Astrocyte (in vitro differentiated cells and primary cell): ENCODE data around the gene FMN1. TPM values are rescaled to one million over a fixed set of nuclear protein-coding genes. Genes with fewer than 3 reads are reported as not detected.

Experiments
- DNase-seq: peaks from one replicate; pipeline ENCODE4 v3.0.0-alpha.2; 2010; ENCODE audit warnings: low read depth
- FAIRE-seq: peaks from 2 replicates; lab custom pipeline; 2011; peaks lifted over from hg19 to GRCh38; lab: Jason Lieb, UNC
- H2AFZ ChIP-seq: 2 replicates; pipeline ENCODE4 v1.6.0; 2012; ENCODE audit warnings: low read depth, low read length, inconsistent platforms
- H3K27ac ChIP-seq: 2 replicates; pipeline ENCODE4 v1.5.1; 2011; ENCODE audit warnings: low read depth, low read length, inconsistent platforms
- H3K27me3 ChIP-seq: 2 replicates; pipeline ENCODE4 v1.6.0; 2011; ENCODE audit warnings: low read length, inconsistent platforms; ENCODE audit not compliant: insufficient read depth
- H3K36me3 ChIP-seq: 2 replicates; pipeline ENCODE4 v1.5.1; 2011; ENCODE audit warnings: low read length, inconsistent platforms; ENCODE audit not compliant: insufficient read depth
- H3K4me1 ChIP-seq: 2 replicates; pipeline ENCODE4 v1.5.1; 2011; ENCODE audit warnings: low read length, inconsistent platforms; ENCODE audit not compliant: insufficient read depth
- H3K4me2 ChIP-seq: 2 replicates; pipeline ENCODE4 v1.6.0; 2012; ENCODE audit warnings: low read length, inconsistent platforms
- H3K4me3 ChIP-seq: 2 replicates; pipeline ENCODE4 v1.5.1; 2011; ENCODE audit warnings: low read depth, mild to moderate bottlenecking, low read length, inconsistent platforms; ENCODE audit not compliant: insufficient read depth
- H3K79me2 ChIP-seq: 2 replicates; pipeline ENCODE4 v1.6.0; 2012; ENCODE audit warnings: mild to moderate bottlenecking, low read length, inconsistent platforms; ENCODE audit not compliant: insufficient read depth
- H3K9ac ChIP-seq: 2 replicates; pipeline ENCODE4 v1.6.0; 2012; ENCODE audit warnings: mild to moderate bottlenecking, low read length, inconsistent platforms
- H3K9me3 ChIP-seq: 2 replicates; pipeline ENCODE4 v1.5.1; 2012; ENCODE audit warnings: low read depth, mild to moderate bottlenecking, low read length, inconsistent platforms; ENCODE audit not compliant: insufficient read depth
- H4K20me1 ChIP-seq: 2 replicates; pipeline ENCODE4 v1.6.0; 2012; ENCODE audit warnings: low read length, inconsistent platforms; ENCODE audit not compliant: insufficient read depth
- H3K27ac Mint-ChIP-seq: one replicate; pipeline ENCODE4 v1.8.0; 2021; ENCODE audit warnings: mild to moderate bottlenecking, mixed read lengths; ENCODE audit not compliant: unreplicated experiment
- H3K27me3 Mint-ChIP-seq: one replicate; pipeline ENCODE4 v1.8.0; 2021; ENCODE audit warnings: low read depth, mixed read lengths; ENCODE audit not compliant: unreplicated experiment
- H3K36me3 Mint-ChIP-seq: one replicate; pipeline ENCODE4 v1.8.0; 2021; ENCODE audit warnings: low read depth, mixed read lengths; ENCODE audit not compliant: unreplicated experiment
- H3K4me1 Mint-ChIP-seq: one replicate; pipeline ENCODE4 v1.8.0; 2021; ENCODE audit warnings: low read depth, mixed read lengths; ENCODE audit not compliant: unreplicated experiment
- H3K4me3 Mint-ChIP-seq: one replicate; pipeline ENCODE4 v1.8.0; 2021; ENCODE audit warnings: mild to moderate bottlenecking, moderate library complexity, mixed read lengths; ENCODE audit not compliant: unreplicated experiment
- H3K9me3 Mint-ChIP-seq: one replicate; pipeline ENCODE4 v1.8.0; 2021; ENCODE audit warnings: mild to moderate bottlenecking, mixed read lengths; ENCODE audit not compliant: unreplicated experiment
- CTCF ChIP-seq: IDR thresholded peaks from 2 replicates; pipeline ENCODE4 v1.5.1; 2011; ENCODE audit warnings: low read depth, mild to moderate bottlenecking, inconsistent platforms, low read length, moderate library complexity; ENCODE audit not compliant: insufficient read depth
- EZH2 ChIP-seq: IDR thresholded peaks from 2 replicates; pipeline ENCODE4 v1.6.1; 2012; ENCODE audit warnings: mild to moderate bottlenecking, low read length, inconsistent platforms; ENCODE audit not compliant: insufficient read depth
- total RNA-seq: library from RNA; stranded (reverse); gene quantifications from 2 replicates; pipeline ENCODE4 v1.2.1, GENCODE V29; 2021

Gene FMN1
- total RNA-seq, 1 donor from 2014 or later: 5.3 TPM

GRCh38 chr15:33201491-33202231, 7.1 kb upstream of the FMN1 start:
- Histone ChIP-seq H3K27me3 (peaks cover 4% of the 10 kb centered on the region), H2AFZ (peak overlapping the region; percentile 34), H3K4me2 (peak overlapping the region; percentile 60), H3K9me3 (no peaks in the 10 kb centered on the region), H3K4me3 (no peak overlapping the region), H3K27ac (no peak overlapping the region), H3K4me1 (peaks cover 17% of the 10 kb centered on the region), H3K36me3 (no peaks in the 10 kb centered on the region), H4K20me1 (no peaks in the 10 kb centered on the region), H3K79me2 (no peaks in the 10 kb centered on the region), H3K9ac (peak overlapping the region; percentile 3)
- no peak for FAIRE-seq
- H3K27me3 Mint-ChIP-seq: no peaks in the 10 kb centered on the region
- TF ChIP-seq CTCF (peak; percentile 34), EZH2 (no peak)
- peak; percentile 45 for DNase-seq
- H3K4me1 Mint-ChIP-seq: peaks cover 23% of the 10 kb centered on the region
- no peaks in the 10 kb centered on the region for H3K9me3 Mint-ChIP-seq
- H3K36me3 Mint-ChIP-seq: no peaks in the 10 kb centered on the region
- peak overlapping the region; percentile 90 for H3K27ac Mint-ChIP-seq
- peak overlapping the region; percentile 60 for H3K4me3 Mint-ChIP-seq

- H3K4me1 Mint-ChIP-seq: peaks cover 23% of the 10 kb centered on the region
- H3K4me3 Mint-ChIP-seq: no peak overlapping the region
- Histone ChIP-seq H4K20me1 (no peaks in the 10 kb centered on the region), H3K9me3 (no peaks in the 10 kb centered on the region), H2AFZ (no peak overlapping the region), H3K36me3 (no peaks in the 10 kb centered on the region), H3K27ac (peak overlapping the region; percentile 12), H3K4me1 (peaks cover 17% of the 10 kb centered on the region), H3K4me3 (no peak overlapping the region), H3K27me3 (peaks cover 4% of the 10 kb centered on the region), H3K79me2 (no peaks in the 10 kb centered on the region), H3K9ac (peak overlapping the region; percentile 18), H3K4me2 (peak overlapping the region; percentile 60)
- no peak for FAIRE-seq
- H3K36me3 Mint-ChIP-seq: no peaks in the 10 kb centered on the region
- TF ChIP-seq EZH2 (no peak), CTCF (no peak)
- no peaks in the 10 kb centered on the region for H3K27me3 Mint-ChIP-seq
- DNase-seq: peak; percentile 72
- peak overlapping the region; percentile 90 for H3K27ac Mint-ChIP-seq
- H3K9me3 Mint-ChIP-seq: no peaks in the 10 kb centered on the region
These were observed 6.4 kb upstream of the FMN1 start for GRCh38 chr15:33200903-33201302.

- H3K9ac ChIP-seq: peak overlapping the region; percentile 18
- peaks cover 23% of the 10 kb centered on the region for H3K4me1 Mint-ChIP-seq
- H3K27me3 ChIP-seq: peaks cover 4% of the 10 kb centered on the region
- no peaks in the 10 kb centered on the region for H3K9me3 Mint-ChIP-seq
- H3K36me3 Mint-ChIP-seq: no peaks in the 10 kb centered on the region
- peak overlapping the region; percentile 49 for H3K27ac Mint-ChIP-seq
- H3K9me3 ChIP-seq: no peaks in the 10 kb centered on the region
- no peak overlapping the region for H3K4me3 ChIP-seq
- no peaks in the 10 kb centered on the region for H3K36me3 ChIP-seq
- peak overlapping the region; percentile 60 for H3K4me2 ChIP-seq
- peak overlapping the region; percentile 12 for H3K27ac ChIP-seq
- H4K20me1 ChIP-seq: no peaks in the 10 kb centered on the region
- H3K79me2 ChIP-seq: no peaks in the 10 kb centered on the region
- FAIRE-seq: no peak
- H3K4me3 Mint-ChIP-seq: no peak overlapping the region
- DNase-seq: peak; percentile 77
- H3K27me3 Mint-ChIP-seq: no peaks in the 10 kb centered on the region
- TF ChIP-seq CTCF (no peak), EZH2 (no peak)
- H3K4me1 ChIP-seq: peaks cover 17% of the 10 kb centered on the region
- H2AFZ ChIP-seq: no peak overlapping the region
These were observed 5.9 kb upstream of the FMN1 start for GRCh38 chr15:33200444-33200843.
